ENCODE data around the gene PDE7B. TPM values are rescaled to one million over a fixed set of nuclear protein-coding genes. Genes with fewer than 3 reads are reported as not detected.

Gene PDE7B
- total and polyA plus RNA-seq, 3 experiments from 2014 or later: 0.04 to 0.24 (median 0.07) TPM

DNA sequence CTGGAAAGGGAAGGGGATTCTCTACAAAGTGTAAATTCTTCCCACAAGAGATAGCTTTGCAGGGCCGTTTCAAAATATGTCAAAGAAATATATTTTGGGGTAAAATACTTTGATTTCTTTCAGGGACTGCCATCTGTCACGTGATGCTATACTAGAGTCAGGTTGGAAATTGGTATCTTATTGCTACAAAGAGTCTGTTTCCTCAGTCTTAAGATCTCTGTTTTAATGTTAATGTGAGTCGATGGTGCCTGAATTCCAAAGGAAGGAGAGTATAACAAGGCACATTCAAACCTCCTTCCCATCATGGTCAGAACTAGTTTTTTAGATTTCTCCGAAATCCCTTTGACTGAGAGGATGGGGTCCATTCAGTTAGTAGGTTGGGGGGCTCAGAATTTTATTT, 36.3 kb upstream of the PDE7B start:
- Mint-ChIP-seq H3K9me3 (no peaks in the 10 kb centered on the region), H3K4me3 (no peak overlapping the region), H3K4me1 (no peaks in the 10 kb centered on the region), H3K36me3 (no peaks in the 10 kb centered on the region), H3K27me3 (peaks cover 0 to 1% of the 10 kb centered on the region in 2 donors), H3K27ac (no peak overlapping the region)
- no peaks in the 10 kb centered on the region for H3K4me1 ChIP-seq (ENCODE audit: insufficient read depth, low read length)
- ChIA-PET CTCF (no interaction called here), POLR2A (no interaction called here)
- H3K9me3 ChIP-seq (ENCODE audit: low read length): no peaks in the 10 kb centered on the region
- no peak overlapping the region for H3K27ac ChIP-seq (ENCODE audit: low read depth, low read length)
- DNase-seq: no peak
- H3K4me3 ChIP-seq (ENCODE audit: low read length): no peak overlapping the region
- H3K27me3 ChIP-seq (ENCODE audit: insufficient read depth, low read length, poor library complexity, severe bottlenecking): no peaks in the 10 kb centered on the region
- H3K36me3 ChIP-seq (ENCODE audit: insufficient read depth, low read length): no peaks in the 10 kb centered on the region

DNA sequence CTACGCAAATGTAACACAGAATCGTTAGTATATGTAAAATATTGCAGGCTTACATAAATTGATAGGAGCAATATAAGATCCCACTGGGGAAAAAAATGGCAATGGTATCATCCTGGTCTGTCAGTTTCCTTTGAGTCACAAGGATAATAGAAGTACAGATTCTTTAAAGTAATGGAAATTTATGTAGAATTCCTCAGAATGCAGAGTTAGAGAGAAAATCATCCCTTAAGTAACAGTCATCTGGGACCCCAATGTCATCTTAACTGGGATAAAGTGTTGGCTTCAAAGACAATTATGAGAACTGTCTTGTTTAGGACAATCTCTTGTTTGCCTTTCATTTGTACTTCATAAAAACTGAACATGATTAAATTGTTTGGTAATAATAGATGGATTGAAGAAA, 34.5 kb upstream of the PDE7B start:
- no peak for DNase-seq
- H3K27me3 ChIP-seq (ENCODE audit: insufficient read depth, low read length, poor library complexity, severe bottlenecking): no peaks in the 10 kb centered on the region
- CTCF ChIA-PET: no interaction called here
- POLR2A ChIA-PET: no interaction called here
- Mint-ChIP-seq H3K4me3 (no peak overlapping the region), H3K27me3 (peaks cover 0 to 1% of the 10 kb centered on the region in 2 donors), H3K4me1 (no peaks in the 10 kb centered on the region), H3K9me3 (no peaks in the 10 kb centered on the region), H3K27ac (no peak overlapping the region), H3K36me3 (no peaks in the 10 kb centered on the region)
- no peaks in the 10 kb centered on the region for H3K4me1 ChIP-seq (ENCODE audit: insufficient read depth, low read length)
- no peaks in the 10 kb centered on the region for H3K36me3 ChIP-seq (ENCODE audit: insufficient read depth, low read length)
- no peak overlapping the region for H3K4me3 ChIP-seq (ENCODE audit: low read length)
- no peaks in the 10 kb centered on the region for H3K9me3 ChIP-seq (ENCODE audit: low read length)
- H3K27ac ChIP-seq (ENCODE audit: low read depth, low read length): no peak overlapping the region

DNA sequence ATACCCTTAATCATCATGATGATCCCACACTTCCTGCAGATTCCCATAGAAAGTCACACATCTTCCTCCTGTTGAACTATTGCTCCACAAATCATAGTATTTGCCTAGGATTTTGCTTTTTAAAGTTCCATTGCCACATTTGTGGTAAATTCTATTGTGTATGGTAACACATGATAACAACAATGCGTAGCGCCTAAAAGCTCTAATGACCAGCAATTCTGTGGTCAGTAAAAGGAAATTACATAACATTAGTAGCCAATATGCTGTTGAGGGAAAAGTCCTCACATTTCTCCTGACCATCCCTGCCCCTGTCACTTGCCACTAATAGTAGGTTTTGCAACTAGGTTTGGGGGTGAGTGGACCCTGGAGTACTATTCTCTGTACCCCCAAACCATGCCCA, 31.8 kb upstream of the PDE7B start:
- H3K36me3 Mint-ChIP-seq: no peaks in the 10 kb centered on the region
- H3K27me3 Mint-ChIP-seq: peaks cover 3 to 5% of the 10 kb centered on the region in 2 donors

GRCh38 chr6:135820340-135820739, 31.2 kb upstream of the PDE7B start:
- Mint-ChIP-seq H3K4me1 (no peaks in the 10 kb centered on the region), H3K27me3 (peaks cover 2 to 5% of the 10 kb centered on the region in 2 donors), H3K36me3 (no peaks in the 10 kb centered on the region), H3K9me3 (no peaks in the 10 kb centered on the region), H3K4me3 (no peak overlapping the region), H3K27ac (no peak overlapping the region)
- no peak overlapping the region for H3K27ac ChIP-seq (ENCODE audit: low read depth, low read length)
- ChIA-PET POLR2A (no interaction called here), CTCF (interaction anchor here (1.6 kb wide), 1 partner anchor 14 kb away, joined by 4 read pairs; no protein-coding TSS in a partner anchor)
- no peak for DNase-seq
- no peaks in the 10 kb centered on the region for H3K9me3 ChIP-seq (ENCODE audit: low read length)
- H3K36me3 ChIP-seq (ENCODE audit: insufficient read depth, low read length): no peaks in the 10 kb centered on the region
- H3K27me3 ChIP-seq (ENCODE audit: insufficient read depth, low read length, poor library complexity, severe bottlenecking): no peaks in the 10 kb centered on the region
- no peaks in the 10 kb centered on the region for H3K4me1 ChIP-seq (ENCODE audit: insufficient read depth, low read length)
- H3K4me3 ChIP-seq (ENCODE audit: low read length): no peak overlapping the region

More for the DNA sequence above, 31.8 kb upstream of the PDE7B start:
- no peaks in the 10 kb centered on the region for H3K9me3 ChIP-seq (ENCODE audit: low read length)
- no peak overlapping the region for H3K27ac ChIP-seq (ENCODE audit: low read depth, low read length)
- H3K27me3 ChIP-seq (ENCODE audit: insufficient read depth, low read length, poor library complexity, severe bottlenecking): no peaks in the 10 kb centered on the region
- Mint-ChIP-seq H3K27ac (no peak overlapping the region), H3K9me3 (no peaks in the 10 kb centered on the region), H3K4me3 (no peak overlapping the region), H3K4me1 (no peaks in the 10 kb centered on the region)
- CTCF ChIA-PET: no interaction called here
- no peaks in the 10 kb centered on the region for H3K36me3 ChIP-seq (ENCODE audit: insufficient read depth, low read length)
- H3K4me3 ChIP-seq (ENCODE audit: low read length): no peak overlapping the region
- POLR2A ChIA-PET: no interaction called here
- no peaks in the 10 kb centered on the region for H3K4me1 ChIP-seq (ENCODE audit: insufficient read depth, low read length)
- no peak for DNase-seq

GRCh38 chr6:135823851-135824250, 27.6 kb upstream of the PDE7B start:
- Mint-ChIP-seq H3K4me1 (no peaks in the 10 kb centered on the region), H3K9me3 (no peaks in the 10 kb centered on the region), H3K36me3 (no peaks in the 10 kb centered on the region), H3K4me3 (no peak overlapping the region), H3K27me3 (peaks cover 2 to 13% of the 10 kb centered on the region in 2 donors), H3K27ac (no peak overlapping the region)
- Histone ChIP-seq H3K9me3 (ENCODE audit: low read length) (no peaks in the 10 kb centered on the region), H3K36me3 (ENCODE audit: insufficient read depth, low read length) (no peaks in the 10 kb centered on the region), H3K27me3 (ENCODE audit: insufficient read depth, low read length, poor library complexity, severe bottlenecking) (no peaks in the 10 kb centered on the region), H3K4me1 (ENCODE audit: insufficient read depth, low read length) (no peaks in the 10 kb centered on the region), H3K27ac (ENCODE audit: low read depth, low read length) (no peak overlapping the region), H3K4me3 (ENCODE audit: low read length) (no peak overlapping the region)
- ChIA-PET CTCF (interaction anchor here (0.6 kb wide), 1 partner anchor 83 kb away, joined by 3 read pairs; no protein-coding TSS in a partner anchor), POLR2A (no interaction called here)
- DNase-seq: no peak

DNA sequence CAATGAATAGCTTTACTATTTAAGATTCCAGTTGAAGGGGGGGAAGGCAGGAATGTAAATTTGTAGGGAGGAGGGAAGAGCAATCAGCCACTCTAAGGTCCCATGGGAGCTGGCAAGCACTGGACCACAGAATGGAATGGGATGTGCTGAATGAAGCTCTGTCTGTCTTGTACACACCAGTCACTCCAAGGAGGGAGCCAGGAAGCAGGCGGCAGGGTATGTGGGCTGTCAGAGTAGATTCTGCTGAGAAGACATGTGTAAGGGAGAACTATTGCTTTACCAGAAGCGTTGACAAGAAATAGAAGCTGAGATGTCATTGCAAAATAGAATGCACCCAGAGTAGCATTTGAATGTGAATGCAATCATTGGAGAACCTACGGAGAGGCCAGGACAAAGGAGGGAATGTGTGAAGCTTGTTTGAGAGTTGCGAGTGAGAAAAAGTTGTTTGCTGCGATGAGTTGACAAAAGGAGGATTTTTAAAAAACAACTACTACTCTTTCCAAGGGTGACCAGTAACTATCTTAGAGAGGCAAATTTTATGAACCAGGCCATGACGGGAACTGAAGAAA, 25.2 kb upstream of the PDE7B start:
- DNase-seq: no peak
- no peaks in the 10 kb centered on the region for H3K4me1 Mint-ChIP-seq
- no peak overlapping the region for H3K4me3 Mint-ChIP-seq
- Histone ChIP-seq H3K27me3 (ENCODE audit: insufficient read depth, low read length, poor library complexity, severe bottlenecking) (no peaks in the 10 kb centered on the region), H3K4me3 (ENCODE audit: low read length) (no peak overlapping the region), H3K36me3 (ENCODE audit: insufficient read depth, low read length) (no peaks in the 10 kb centered on the region), H3K4me1 (ENCODE audit: insufficient read depth, low read length) (no peaks in the 10 kb centered on the region), H3K9me3 (ENCODE audit: low read length) (no peaks in the 10 kb centered on the region), H3K27ac (ENCODE audit: low read depth, low read length) (no peak overlapping the region)
- H3K9me3 Mint-ChIP-seq: no peaks in the 10 kb centered on the region
- peaks cover 2 to 13% of the 10 kb centered on the region in 2 donors for H3K27me3 Mint-ChIP-seq
- no peak overlapping the region for H3K27ac Mint-ChIP-seq
- POLR2A ChIA-PET: no interaction called here
- CTCF ChIA-PET: no interaction called here
- H3K36me3 Mint-ChIP-seq: no peaks in the 10 kb centered on the region

GRCh38 chr6:135828021-135828420, 23.5 kb upstream of the PDE7B start:
- Histone ChIP-seq H3K4me1 (ENCODE audit: insufficient read depth, low read length) (no peaks in the 10 kb centered on the region), H3K4me3 (ENCODE audit: low read length) (no peak overlapping the region), H3K9me3 (ENCODE audit: low read length) (no peaks in the 10 kb centered on the region), H3K27me3 (ENCODE audit: insufficient read depth, low read length, poor library complexity, severe bottlenecking) (no peaks in the 10 kb centered on the region), H3K36me3 (ENCODE audit: insufficient read depth, low read length) (no peaks in the 10 kb centered on the region), H3K27ac (ENCODE audit: low read depth, low read length) (no peak overlapping the region)
- Mint-ChIP-seq H3K4me3 (no peak overlapping the region), H3K4me1 (no peaks in the 10 kb centered on the region), H3K9me3 (no peaks in the 10 kb centered on the region), H3K36me3 (no peaks in the 10 kb centered on the region), H3K27ac (no peak overlapping the region), H3K27me3 (peaks cover 2 to 13% of the 10 kb centered on the region in 2 donors)
- ChIA-PET CTCF (no interaction called here), POLR2A (no interaction called here)
- no peak for DNase-seq

DNA sequence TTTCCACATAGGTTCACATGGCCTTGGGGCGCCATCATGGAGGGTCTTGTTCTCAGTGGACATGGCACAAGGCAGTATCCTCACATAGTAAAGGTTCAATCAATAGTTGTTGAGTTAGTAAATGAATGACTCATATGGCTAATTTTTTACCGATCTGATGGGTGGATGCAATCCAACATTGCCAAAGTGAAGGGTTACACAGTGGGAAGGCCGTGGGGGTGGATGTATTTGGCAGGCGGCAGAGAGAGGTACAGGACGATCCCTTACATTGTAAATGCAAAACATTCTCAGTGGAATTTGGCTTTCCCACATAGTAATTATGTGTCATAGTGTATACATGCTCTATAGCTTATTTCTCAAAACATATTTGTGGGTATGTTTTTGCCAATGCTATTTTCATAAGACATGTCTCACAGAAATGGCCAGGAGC, 21.0 kb upstream of the PDE7B start:
- Mint-ChIP-seq H3K9me3 (no peaks in the 10 kb centered on the region), H3K4me3 (no peak overlapping the region), H3K27me3 (peaks cover 0 to 16% of the 10 kb centered on the region in 2 donors), H3K36me3 (no peaks in the 10 kb centered on the region), H3K27ac (no peak overlapping the region), H3K4me1 (no peaks in the 10 kb centered on the region)
- Histone ChIP-seq H3K27me3 (ENCODE audit: insufficient read depth, low read length, poor library complexity, severe bottlenecking) (no peaks in the 10 kb centered on the region), H3K36me3 (ENCODE audit: insufficient read depth, low read length) (no peaks in the 10 kb centered on the region), H3K4me3 (ENCODE audit: low read length) (no peak overlapping the region), H3K27ac (ENCODE audit: low read depth, low read length) (no peak overlapping the region), H3K9me3 (ENCODE audit: low read length) (no peaks in the 10 kb centered on the region), H3K4me1 (ENCODE audit: insufficient read depth, low read length) (no peaks in the 10 kb centered on the region)
- ChIA-PET CTCF (interaction anchor here (1.1 kb wide), 1 partner anchor 79 kb away, joined by 3 read pairs; no protein-coding TSS in a partner anchor), POLR2A (no interaction called here)
- DNase-seq: no peak

All from CD8-positive, alpha-beta memory T cell (primary cell).